ENCODE data around the gene GDPD3. TPM values are rescaled to one million over a fixed set of nuclear protein-coding genes. Genes with fewer than 3 reads are reported as not detected.

GDPD3 gene
- total RNA-seq, 6 experiments from 2014 or later = 0.19 to 2.3 (median 2.3) TPM; not detected in 1

DNA sequence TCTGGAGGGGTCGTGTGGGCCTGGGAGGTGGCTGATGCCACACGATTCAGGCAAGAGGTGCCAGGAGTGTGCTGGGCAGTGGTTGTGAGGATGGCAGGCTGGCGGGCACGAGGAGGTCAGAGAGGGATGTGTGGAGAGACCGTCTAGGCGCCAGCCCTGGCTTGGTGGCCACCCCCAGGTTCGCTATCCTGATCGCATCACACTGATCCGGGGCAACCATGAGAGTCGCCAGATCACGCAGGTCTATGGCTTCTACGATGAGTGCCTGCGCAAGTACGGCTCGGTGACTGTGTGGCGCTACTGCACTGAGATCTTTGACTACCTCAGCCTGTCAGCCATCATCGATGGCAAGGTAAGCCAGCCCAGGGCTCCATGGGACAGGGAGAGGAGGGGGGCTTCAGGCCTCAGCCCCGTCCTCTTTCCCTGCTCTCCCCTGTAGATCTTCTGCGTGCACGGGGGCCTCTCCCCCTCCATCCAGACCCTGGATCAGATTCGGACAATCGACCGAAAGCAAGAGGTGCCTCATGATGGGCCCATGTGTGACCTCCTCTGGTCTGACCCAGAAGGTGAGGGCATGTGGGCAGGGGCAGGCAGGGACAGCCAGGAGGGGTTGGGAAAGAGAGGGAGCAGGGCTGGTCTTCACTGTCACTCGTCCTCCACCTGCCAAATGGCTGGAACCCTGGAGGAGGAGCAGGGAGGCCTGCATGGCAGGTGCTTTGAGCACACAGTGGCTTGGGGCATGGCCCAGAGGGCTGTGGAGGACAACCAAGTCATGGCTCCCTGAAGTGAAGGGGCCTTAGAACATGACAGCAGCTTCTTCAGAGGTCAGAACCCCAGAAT is 29.9 kb downstream of the GDPD3 start:
- no peaks in the 10 kb centered on the region for H3K9me3 ChIP-seq
- H3K4me3 ChIP-seq = no peak overlapping the region
- H3K27ac ChIP-seq = no peak overlapping the region
- 33% methylated on average over 1 of the region's 24 CpGs for WGBS (ENCODE audit: insufficient coverage, low coverage, low lambda C conversion rate, missing lambda C conversion rate)
- intact Hi-C loops (cut with DNase I) = no loop called here
- DNase-seq (no peak), ATAC-seq (peak in 1 of 4 donors; percentile 9)
- H3K36me3 ChIP-seq = peaks cover 0 to 65% (median 16%) of the 10 kb centered on the region in 4 donors
- peaks cover 0 to 8% (median 3%) of the 10 kb centered on the region in 4 donors for H3K4me1 ChIP-seq
- no peak for TF ChIP-seq CTCF (IDR thresholded peaks at IDR 0.05)
- no peak for TF ChIP-seq POLR2A (IDR thresholded peaks at IDR 0.05)
- H3K27me3 ChIP-seq = no peaks in the 10 kb centered on the region

GRCh38 chr16:30082545-30083090 is 30.7 kb downstream of the GDPD3 start:
- DNase-seq (no peak), ATAC-seq (no peak)
- intact Hi-C loops (cut with DNase I) = no loop called here
- peaks cover 0 to 65% (median 20%) of the 10 kb centered on the region in 4 donors for H3K36me3 ChIP-seq
- H3K9me3 ChIP-seq = no peaks in the 10 kb centered on the region
- H3K27me3 ChIP-seq = no peaks in the 10 kb centered on the region
- WGBS (ENCODE audit: insufficient coverage, low coverage, low lambda C conversion rate, missing lambda C conversion rate) = 84% methylated on average over 14 of the region's 20 CpGs
- TF ChIP-seq CTCF (IDR thresholded peaks at IDR 0.05) (no peak), POLR2A (IDR thresholded peaks at IDR 0.05) (no peak)
- peaks cover 0 to 9% (median 3%) of the 10 kb centered on the region in 4 donors for H3K4me1 ChIP-seq
- H3K4me3 ChIP-seq = no peak overlapping the region
- no peak overlapping the region for H3K27ac ChIP-seq

GRCh38 chr16:30079480-30079879 is 33.9 kb downstream of the GDPD3 start:
- no peak overlapping the region for H3K27ac ChIP-seq
- no peak overlapping the region for H3K4me3 ChIP-seq
- no peaks in the 10 kb centered on the region for H3K9me3 ChIP-seq
- H3K36me3 ChIP-seq = peaks cover 0 to 52% (median 20%) of the 10 kb centered on the region in 4 donors
- WGBS (ENCODE audit: insufficient coverage, low coverage, low lambda C conversion rate, missing lambda C conversion rate) = 88% methylated on average over 2 of the region's 7 CpGs
- no peak for ATAC-seq
- no peaks in the 10 kb centered on the region for H3K27me3 ChIP-seq
- TF ChIP-seq CTCF (IDR thresholded peaks at IDR 0.05) (no peak), POLR2A (IDR thresholded peaks at IDR 0.05) (no peak)
- peaks cover 0 to 26% (median 12%) of the 10 kb centered on the region in 4 donors for H3K4me1 ChIP-seq
- intact Hi-C loops (cut with DNase I) = no loop called here
- DNase-seq = no peak

DNA sequence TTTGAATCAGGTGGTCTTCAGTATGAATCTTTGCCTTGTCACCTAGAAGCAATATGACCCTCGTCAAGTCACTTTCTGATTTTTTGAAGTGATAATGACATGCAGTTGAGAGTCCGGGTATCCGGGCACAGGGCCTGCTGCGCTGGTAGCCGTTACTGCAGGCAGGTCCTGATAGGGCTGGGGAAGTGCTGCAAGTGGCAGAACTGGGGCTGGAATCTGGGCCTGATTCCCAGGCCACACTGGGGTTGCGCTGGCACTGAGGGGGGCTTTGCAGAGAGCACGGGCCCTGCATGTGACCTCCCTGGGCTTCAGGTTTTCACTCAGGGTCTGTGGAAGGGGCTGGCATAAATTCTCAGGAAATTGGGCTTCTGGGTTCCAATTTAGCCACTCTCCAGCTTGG is 34.6 kb downstream of the GDPD3 start:
- Histone ChIP-seq H3K27me3 (no peaks in the 10 kb centered on the region), H3K4me3 (no peak overlapping the region), H3K4me1 (peaks cover 0 to 26% (median 12%) of the 10 kb centered on the region in 4 donors), H3K36me3 (peaks cover 0 to 45% (median 18%) of the 10 kb centered on the region in 4 donors), H3K9me3 (no peaks in the 10 kb centered on the region), H3K27ac (no peak overlapping the region)
- WGBS (ENCODE audit: insufficient coverage, low coverage, low lambda C conversion rate, missing lambda C conversion rate) = 67% methylated on average over 5 of the region's 7 CpGs
- intact Hi-C loops (cut with DNase I) = no loop called here
- no peak for DNase-seq
- no peak for TF ChIP-seq POLR2A (IDR thresholded peaks at IDR 0.05)
- TF ChIP-seq CTCF (IDR thresholded peaks at IDR 0.05) = no peak
- ATAC-seq = no peak
